ENCODE measurements around the gene ADAMTS12.

The ADAMTS12 gene

DNA sequence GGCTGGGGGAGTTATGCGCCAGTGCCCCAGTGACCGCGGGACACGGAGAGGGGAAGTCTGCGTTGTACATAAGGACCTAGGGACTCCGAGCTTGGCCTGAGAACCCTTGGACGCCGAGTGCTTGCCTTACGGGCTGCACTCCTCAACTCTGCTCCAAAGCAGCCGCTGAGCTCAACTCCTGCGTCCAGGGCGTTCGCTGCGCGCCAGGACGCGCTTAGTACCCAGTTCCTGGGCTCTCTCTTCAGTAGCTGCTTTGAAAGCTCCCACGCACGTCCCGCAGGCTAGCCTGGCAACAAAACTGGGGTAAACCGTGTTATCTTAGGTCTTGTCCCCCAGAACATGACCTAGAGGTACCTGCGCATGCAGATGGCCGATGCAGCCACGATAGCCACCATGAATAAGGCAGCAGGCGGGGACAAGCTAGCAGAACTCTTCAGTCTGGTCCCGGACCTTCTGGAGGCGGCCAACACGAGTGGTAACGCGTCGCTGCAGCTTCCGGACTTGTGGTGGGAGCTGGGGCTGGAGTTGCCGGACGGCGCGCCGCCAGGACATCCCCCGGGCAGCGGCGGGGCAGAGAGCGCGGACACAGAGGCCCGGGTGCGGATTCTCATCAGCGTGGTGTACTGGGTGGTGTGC, 44.7 kb upstream of the ADAMTS12 start, which contains the start of gene RXFP3:
TSS of gene RXFP3 (plus strand) at position 6 of the 636 bp plus-strand sequence. CDS start at position 361, 355 bp downstream.
- Histone ChIP-seq H2BK5ac (ENCODE audit: low read depth, low read length, poor library complexity, severe bottlenecking) (no peak within 1 kb of the TSS), H3K4ac (ENCODE audit: low read depth in 1 of 2, low read length in 2 of 2) (no peak within 1 kb of the TSS), H2AK5ac (ENCODE audit: low read length, severe bottlenecking) (no peak within 1 kb of the TSS), H3K23ac (ENCODE audit: low read length in 2 of 2) (peak within 1 kb of the TSS in 1 of 2 experiments; percentile 68), H3K4me2 (ENCODE audit: low read length, poor library complexity, severe bottlenecking) (peak within 1 kb of the TSS; percentile 97), H3K4me1 (ENCODE audit: control insufficient read depth, insufficient read depth, low read depth, low read length) (peaks cover 8% of the 10 kb centered on the region), H3K18ac (ENCODE audit: low read depth in 1 of 2, low read length in 2 of 2) (no peak within 1 kb of the TSS), H2BK12ac (ENCODE audit: low read length in 2 of 2) (no peak within 1 kb of the TSS), H3K14ac (ENCODE audit: low read length in 2 of 2) (no peak within 1 kb of the TSS), H3K79me1 (replicated peaks; ENCODE audit: low read length, poor library complexity, severe bottlenecking) (no peaks in the 10 kb centered on the region), H3K27ac (ENCODE audit: low read length, poor library complexity, severe bottlenecking) (no peak within 1 kb of the TSS), H3K9me3 (ENCODE audit: control insufficient read depth, low read length) (no peaks in the 10 kb centered on the region), H3K36me3 (ENCODE audit: control insufficient read depth in 1 of 2, insufficient read depth in 2 of 2, low read depth in 1 of 2, low read length in 2 of 2) (no peaks in the 10 kb centered on the region), H3K9ac (ENCODE audit: low read length) (no peak within 1 kb of the TSS), H3K4me3 (ENCODE audit: insufficient read depth in 1 of 2, low read depth in 1 of 2, low read length in 2 of 2) (peak within 1 kb of the TSS; percentile 51 to 85), H4K8ac (ENCODE audit: low read length) (no peak within 1 kb of the TSS), H2BK120ac (ENCODE audit: low read depth, low read length) (no peak within 1 kb of the TSS), H2AFZ (ENCODE audit: low read depth, low read length) (no peak within 1 kb of the TSS), H3K27me3 (ENCODE audit: control insufficient read depth in 1 of 2, insufficient read depth in 1 of 2, low read length in 2 of 2) (peaks cover 20 to 46% of the 10 kb centered on the region in 2 experiments), H4K91ac (ENCODE audit: low read length) (no peak within 1 kb of the TSS), H2BK15ac (ENCODE audit: low read depth, poor library complexity, severe bottlenecking) (no peak within 1 kb of the TSS)
- WGBS, result 46% methylated on average over 45 of the region's 45 CpGs
- DNase-seq, result no peak

DNA sequence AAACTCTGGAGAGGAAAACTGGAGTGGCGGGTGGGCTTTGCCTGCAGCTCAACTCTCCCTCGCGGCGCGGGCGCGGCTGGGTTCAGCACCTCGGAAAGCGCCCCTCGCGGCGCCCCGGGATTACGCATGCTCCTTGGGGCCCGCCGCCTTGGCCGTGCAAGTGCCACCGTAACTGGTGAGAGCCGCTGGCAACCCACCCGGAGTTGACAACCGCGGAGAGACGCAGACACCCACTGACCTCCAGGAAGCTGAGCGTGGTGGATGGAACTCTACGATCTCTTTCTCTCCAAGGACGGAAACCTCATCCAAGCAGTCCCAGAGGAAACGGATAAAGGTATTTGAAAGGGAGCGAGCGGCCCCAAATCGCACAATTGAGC, 44.2 kb upstream of the ADAMTS12 start:
- DNase-seq, result peak; percentile 72
- Histone ChIP-seq H3K27me3 (ENCODE audit: control insufficient read depth in 1 of 2, insufficient read depth in 1 of 2, low read length in 2 of 2) (peaks cover 16 to 42% of the 10 kb centered on the region in 2 experiments), H3K4me3 (ENCODE audit: insufficient read depth in 1 of 2, low read depth in 1 of 2, low read length in 2 of 2) (peak overlapping the region; percentile 51 to 85), H2BK15ac (ENCODE audit: low read depth, poor library complexity, severe bottlenecking) (no peak overlapping the region), H2BK120ac (ENCODE audit: low read depth, low read length) (no peak overlapping the region), H2AFZ (ENCODE audit: low read depth, low read length) (no peak overlapping the region), H2BK5ac (ENCODE audit: low read depth, low read length, poor library complexity, severe bottlenecking) (no peak overlapping the region), H3K79me1 (replicated peaks; ENCODE audit: low read length, poor library complexity, severe bottlenecking) (no peaks in the 10 kb centered on the region), H3K18ac (ENCODE audit: low read depth in 1 of 2, low read length in 2 of 2) (no peak overlapping the region), H3K27ac (ENCODE audit: low read length, poor library complexity, severe bottlenecking) (no peak overlapping the region), H2AK5ac (ENCODE audit: low read length, severe bottlenecking) (no peak overlapping the region), H2BK12ac (ENCODE audit: low read length in 2 of 2) (no peak overlapping the region), H3K4me2 (ENCODE audit: low read length, poor library complexity, severe bottlenecking) (peak overlapping the region; percentile 97), H3K9ac (ENCODE audit: low read length) (no peak overlapping the region), H4K8ac (ENCODE audit: low read length) (no peak overlapping the region), H3K23ac (ENCODE audit: low read length in 2 of 2) (no peak overlapping the region), H4K91ac (ENCODE audit: low read length) (no peak overlapping the region), H3K4me1 (ENCODE audit: control insufficient read depth, insufficient read depth, low read depth, low read length) (peaks cover 8% of the 10 kb centered on the region), H3K36me3 (ENCODE audit: control insufficient read depth in 1 of 2, insufficient read depth in 2 of 2, low read depth in 1 of 2, low read length in 2 of 2) (no peaks in the 10 kb centered on the region), H3K9me3 (ENCODE audit: control insufficient read depth, low read length) (no peaks in the 10 kb centered on the region), H3K4ac (ENCODE audit: low read depth in 1 of 2, low read length in 2 of 2) (no peak overlapping the region), H3K14ac (ENCODE audit: low read length in 2 of 2) (no peak overlapping the region)
- 1% methylated on average over 30 of the region's 30 CpGs for WGBS

DNA sequence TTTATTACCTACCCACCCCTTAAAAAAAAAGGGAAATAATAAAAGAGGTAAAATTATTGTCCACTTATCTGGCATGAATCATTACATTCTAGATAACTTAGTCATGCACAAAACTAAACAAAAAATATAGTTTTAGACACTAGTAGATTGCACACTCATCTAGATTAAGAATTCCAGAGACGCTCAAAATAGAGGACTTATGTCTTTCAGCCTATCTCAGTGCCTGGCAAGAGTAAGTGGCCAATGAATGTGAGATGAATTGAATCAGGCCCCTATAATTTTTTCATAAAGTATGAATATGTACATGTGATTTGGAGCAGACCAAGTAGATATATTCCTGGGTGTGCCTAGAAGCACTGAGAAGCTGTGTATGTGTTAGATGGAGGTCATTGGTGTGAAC, 42.4 kb upstream of the ADAMTS12 start:
- 33% methylated on average over 1 of the region's 1 CpG for WGBS
- Histone ChIP-seq H3K14ac (ENCODE audit: low read length in 2 of 2) (no peak overlapping the region), H2BK5ac (ENCODE audit: low read depth, low read length, poor library complexity, severe bottlenecking) (no peak overlapping the region), H3K4me1 (ENCODE audit: control insufficient read depth, insufficient read depth, low read depth, low read length) (peaks cover 8% of the 10 kb centered on the region), H3K18ac (ENCODE audit: low read depth in 1 of 2, low read length in 2 of 2) (no peak overlapping the region), H2BK15ac (ENCODE audit: low read depth, poor library complexity, severe bottlenecking) (no peak overlapping the region), H4K8ac (ENCODE audit: low read length) (no peak overlapping the region), H3K36me3 (ENCODE audit: control insufficient read depth in 1 of 2, insufficient read depth in 2 of 2, low read depth in 1 of 2, low read length in 2 of 2) (no peaks in the 10 kb centered on the region), H4K91ac (ENCODE audit: low read length) (no peak overlapping the region), H3K79me1 (replicated peaks; ENCODE audit: low read length, poor library complexity, severe bottlenecking) (no peaks in the 10 kb centered on the region), H2BK120ac (ENCODE audit: low read depth, low read length) (no peak overlapping the region), H3K4me3 (ENCODE audit: insufficient read depth in 1 of 2, low read depth in 1 of 2, low read length in 2 of 2) (no peak overlapping the region), H2AFZ (ENCODE audit: low read depth, low read length) (no peak overlapping the region), H2BK12ac (ENCODE audit: low read length in 2 of 2) (no peak overlapping the region), H3K27ac (ENCODE audit: low read length, poor library complexity, severe bottlenecking) (no peak overlapping the region), H3K9me3 (ENCODE audit: control insufficient read depth, low read length) (no peaks in the 10 kb centered on the region), H3K4me2 (ENCODE audit: low read length, poor library complexity, severe bottlenecking) (no peak overlapping the region), H3K23ac (ENCODE audit: low read length in 2 of 2) (no peak overlapping the region), H3K27me3 (ENCODE audit: control insufficient read depth in 1 of 2, insufficient read depth in 1 of 2, low read length in 2 of 2) (peaks cover 11 to 29% of the 10 kb centered on the region in 2 experiments), H3K9ac (ENCODE audit: low read length) (no peak overlapping the region), H3K4ac (ENCODE audit: low read depth in 1 of 2, low read length in 2 of 2) (no peak overlapping the region), H2AK5ac (ENCODE audit: low read length, severe bottlenecking) (no peak overlapping the region)
- peak; percentile 22 for DNase-seq

DNA sequence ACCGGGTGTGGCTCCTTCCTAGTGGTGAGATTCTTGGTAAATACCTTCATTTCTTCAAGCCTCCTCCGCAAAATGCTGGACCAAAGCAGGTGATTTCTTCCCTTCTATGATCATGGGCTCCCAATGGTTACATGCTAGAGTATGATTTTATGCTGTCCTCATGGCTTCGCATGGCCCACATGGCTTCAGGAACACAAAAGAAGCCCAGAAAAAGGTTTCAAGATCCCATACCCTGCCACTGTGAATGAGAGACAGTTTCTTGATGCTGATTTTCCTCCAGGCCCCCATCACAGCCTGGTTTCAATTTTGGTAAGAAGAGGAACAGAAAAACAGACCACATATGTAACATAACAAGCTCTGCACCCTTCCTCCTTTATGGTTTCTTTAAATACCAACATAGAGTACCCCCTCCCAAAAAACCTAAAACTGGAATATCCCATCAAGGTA, 42.0 kb upstream of the ADAMTS12 start:
- no peaks in the 10 kb centered on the region for H3K9me3 ChIP-seq (ENCODE audit: control insufficient read depth, low read length)
- H4K8ac ChIP-seq (ENCODE audit: low read length), result no peak overlapping the region
- no peak overlapping the region for H3K14ac ChIP-seq (ENCODE audit: low read length in 2 of 2)
- no peak overlapping the region for H3K9ac ChIP-seq (ENCODE audit: low read length)
- DNase-seq, result no peak
- no peak overlapping the region for H3K4ac ChIP-seq (ENCODE audit: low read depth in 1 of 2, low read length in 2 of 2)
- no peak overlapping the region for H2AK5ac ChIP-seq (ENCODE audit: low read length, severe bottlenecking)
- H3K4me2 ChIP-seq (ENCODE audit: low read length, poor library complexity, severe bottlenecking), result no peak overlapping the region
- H3K18ac ChIP-seq (ENCODE audit: low read depth in 1 of 2, low read length in 2 of 2), result no peak overlapping the region
- H3K4me3 ChIP-seq (ENCODE audit: insufficient read depth in 1 of 2, low read depth in 1 of 2, low read length in 2 of 2), result no peak overlapping the region
- H4K91ac ChIP-seq (ENCODE audit: low read length), result no peak overlapping the region
- no peak overlapping the region for H2AFZ ChIP-seq (ENCODE audit: low read depth, low read length)
- H3K36me3 ChIP-seq (ENCODE audit: control insufficient read depth in 1 of 2, insufficient read depth in 2 of 2, low read depth in 1 of 2, low read length in 2 of 2), result no peaks in the 10 kb centered on the region
- no peaks in the 10 kb centered on the region for H3K79me1 ChIP-seq (replicated peaks; ENCODE audit: low read length, poor library complexity, severe bottlenecking)
- no peak overlapping the region for H2BK120ac ChIP-seq (ENCODE audit: low read depth, low read length)
- no peak overlapping the region for H2BK12ac ChIP-seq (ENCODE audit: low read length in 2 of 2)
- H3K4me1 ChIP-seq (ENCODE audit: control insufficient read depth, insufficient read depth, low read depth, low read length), result peaks cover 8% of the 10 kb centered on the region
- no peak overlapping the region for H2BK15ac ChIP-seq (ENCODE audit: low read depth, poor library complexity, severe bottlenecking)
- H2BK5ac ChIP-seq (ENCODE audit: low read depth, low read length, poor library complexity, severe bottlenecking), result no peak overlapping the region
- H3K23ac ChIP-seq (ENCODE audit: low read length in 2 of 2), result no peak overlapping the region
- H3K27me3 ChIP-seq (ENCODE audit: control insufficient read depth in 1 of 2, insufficient read depth in 1 of 2, low read length in 2 of 2), result peaks cover 8 to 27% of the 10 kb centered on the region in 2 experiments
- H3K27ac ChIP-seq (ENCODE audit: low read length, poor library complexity, severe bottlenecking), result no peak overlapping the region
- 91% methylated on average over 3 of the region's 3 CpGs for WGBS

Measured in mesenchymal stem cell (in vitro differentiated cells and primary cell).